Limb (tissue), 2 donors: ENCODE measurements around the gene CDC42BPG.

Source experiments
- DNase-seq, 2 donors: peaks; one replicate each; pipeline ENCODE4 v3.0.0-alpha.2; 2016; ENCODE audit errors: extremely low spot score in 2 of 2

The CDC42BPG gene

GRCh38 chr11:64804346-64805210 lies 39.9 kb downstream of the CDC42BPG start:
- DNase-seq, result peak in 1 of 2 donors; percentile 42

- no peak for DNase-seq
Measured at GRCh38 chr11:64803846-64804345, 40.6 kb downstream of the CDC42BPG start.

GRCh38 chr11:64803158-64803845 lies 41.2 kb downstream of the CDC42BPG start, which contains the start of gene MAP4K2:
TSS of gene MAP4K2 (minus strand) at chr11:64803214. CDS start at chr11:64803149, 65 bp downstream.
- peak; percentile 88 for DNase-seq

GRCh38 chr11:64802370-64803157 lies 41.9 kb downstream of the CDC42BPG start:
- peak; percentile 8 to 36 for DNase-seq

GRCh38 chr11:64801561-64802369 lies 42.7 kb downstream of the CDC42BPG start:
- DNase-seq, result peak in 1 of 2 donors; percentile 35

GRCh38 chr11:64801158-64801464 lies 43.3 kb downstream of the CDC42BPG start:
- peak in 1 of 2 donors; percentile 37 for DNase-seq

GRCh38 chr11:64800303-64801157 lies 43.9 kb downstream of the CDC42BPG start:
- DNase-seq, result peak in 1 of 2 donors; percentile 35

GRCh38 chr11:64799623-64800302 lies 44.7 kb downstream of the CDC42BPG start:
- DNase-seq, result no peak

GRCh38 chr11:64799256-64799622 lies 45.2 kb downstream of the CDC42BPG start:
- no peak for DNase-seq

- DNase-seq, result no peak
Measured at GRCh38 chr11:64796757-64797541, 47.5 kb downstream of the CDC42BPG start.

GRCh38 chr11:64796047-64796756 lies 48.3 kb downstream of the CDC42BPG start:
- no peak for DNase-seq

- DNase-seq, result no peak
Measured at GRCh38 chr11:64794526-64794925, 49.9 kb downstream of the CDC42BPG start.

- DNase-seq, result peak in 1 of 2 donors; percentile 37
Measured at GRCh38 chr11:64793271-64794160, 50.9 kb downstream of the CDC42BPG start.

- DNase-seq, result no peak
Measured at GRCh38 chr11:64792482-64792881, 52.0 kb downstream of the CDC42BPG start.

- no peak for DNase-seq
Measured at GRCh38 chr11:64791781-64792291, 52.6 kb downstream of the CDC42BPG start.

GRCh38 chr11:64790205-64791095 lies 54.0 kb downstream of the CDC42BPG start:
- DNase-seq, result no peak
